CD14-positive monocyte (primary cell): ENCODE data around the gene MAGI3. TPM values are rescaled to one million over a fixed set of nuclear protein-coding genes. Genes with fewer than 3 reads are reported as not detected.

ENCODE experiments used
- DNase-seq, 3 donors: peaks; one replicate each; pipeline ENCODE4 v3.0.0-alpha.2; 2011 to 2022
- H2AFZ ChIP-seq: 2 replicates; pipeline ENCODE4 v1.6.0; 2012; ENCODE audit warnings: mild to moderate bottlenecking, low read depth, low read length, inconsistent platforms; ENCODE audit not compliant: insufficient read depth, poor library complexity, severe bottlenecking
- H3K27ac ChIP-seq, 2 donors: 1 replicate in 1 of 2; 2 replicates in 1 of 2; pipeline ENCODE4 v1.5.1; 2012 to 2013; ENCODE audit warnings: low read length in 2 of 2, control low read depth in 1 of 2, inconsistent platforms in 1 of 2, low read depth in 1 of 2, mild to moderate bottlenecking in 1 of 2
- H3K27me3 ChIP-seq, 2 donors: one replicate each; pipeline versions ENCODE4 v1.6.0 to v1.6.1; 2011 to 2013; ENCODE audit warnings: low read length in 2 of 2; ENCODE audit not compliant: control insufficient read depth in 2 of 2, insufficient read depth in 2 of 2
- H3K36me3 ChIP-seq, 2 donors: replicated peaks in 1 of 2; 1 replicate in 1 of 2; 2 replicates in 1 of 2; pipeline versions ENCODE4 v1.5.1 to v1.6.1; 2012 to 2013; ENCODE audit warnings: low read length in 2 of 2, control low read depth in 1 of 2, inconsistent platforms in 1 of 2, mild to moderate bottlenecking in 1 of 2; ENCODE audit not compliant: insufficient read depth in 2 of 2, control insufficient read depth in 1 of 2
- H3K4me1 ChIP-seq, 2 donors: 1 replicate in 1 of 2; 2 replicates in 1 of 2; pipeline versions ENCODE4 v1.5.1 to v1.6.1; 2012 to 2013; ENCODE audit warnings: low read length in 2 of 2, control low read depth in 1 of 2, inconsistent platforms in 1 of 2, mild to moderate bottlenecking in 1 of 2, moderate library complexity in 1 of 2; ENCODE audit not compliant: insufficient read depth in 2 of 2, control insufficient read depth in 1 of 2
- H3K4me2 ChIP-seq: replicated peaks from 2 replicates; pipeline ENCODE3; 2012; ENCODE audit warnings: low read length, moderate library complexity, mild to moderate bottlenecking; ENCODE audit not compliant: poor library complexity, severe bottlenecking; ENCODE audit errors: extremely low read depth
- H3K4me3 ChIP-seq, 3 experiments: fragments of 200-600 bp in 1 of 3; sonication (generic) in 1 of 3; replicated peaks in 1 of 3; 1 replicate in 2 of 3; 2 replicates in 1 of 3; pipeline ENCODE4 v1.5.1; 2011 to 2013; ENCODE audit warnings: low read length in 3 of 3, mild to moderate bottlenecking in 3 of 3, control low read depth in 2 of 3, low read depth in 2 of 3, inconsistent platforms in 1 of 3, moderate library complexity in 1 of 3
- H3K79me2 ChIP-seq: 2 replicates; pipeline ENCODE4 v1.6.0; 2012; ENCODE audit warnings: mild to moderate bottlenecking, control low read depth, inconsistent platforms, low read length, moderate library complexity; ENCODE audit not compliant: insufficient read depth
- H3K9ac ChIP-seq: 2 replicates; pipeline ENCODE4 v1.6.0; 2017; ENCODE audit warnings: low read length, mild to moderate bottlenecking; ENCODE audit not compliant: insufficient read depth, poor library complexity, severe bottlenecking
- H3K9me3 ChIP-seq, 2 donors: replicated peaks in 1 of 2; 1 replicate in 1 of 2; 2 replicates in 1 of 2; pipeline versions ENCODE4 v1.5.1 to v1.6.1; 2012 to 2013; ENCODE audit warnings: low read length in 2 of 2, control low read depth in 1 of 2; ENCODE audit not compliant: control insufficient read depth in 1 of 2, insufficient read depth in 1 of 2
- H4K20me1 ChIP-seq: 2 replicates; pipeline ENCODE4 v1.6.0; 2012; ENCODE audit warnings: mild to moderate bottlenecking, low read length, control low read depth, moderate library complexity; ENCODE audit not compliant: insufficient read depth
- H3K27ac Mint-ChIP-seq, 7 donors: one replicate each; pipeline ENCODE4 v1.8.0; 2020; ENCODE audit warnings: mild to moderate bottlenecking in 7 of 7, mixed read lengths in 7 of 7, moderate library complexity in 6 of 7, inconsistent platforms in 2 of 7
- H3K27me3 Mint-ChIP-seq, 3 donors: one replicate each; pipeline ENCODE4 v1.8.0; 2021 to 2022; ENCODE audit warnings: low read depth in 3 of 3, mild to moderate bottlenecking in 3 of 3, mixed read lengths in 3 of 3, moderate library complexity in 3 of 3, inconsistent platforms in 1 of 3
- H3K36me3 Mint-ChIP-seq, 2 donors: one replicate each; pipeline ENCODE4 v1.8.0; 2020; ENCODE audit warnings: mixed read lengths in 2 of 2, inconsistent platforms in 1 of 2, mild to moderate bottlenecking in 1 of 2
- H3K4me1 Mint-ChIP-seq: one replicate; pipeline ENCODE4 v1.8.0; 2020; ENCODE audit warnings: mild to moderate bottlenecking, mixed read lengths
- H3K4me3 Mint-ChIP-seq, 2 donors: one replicate each; pipeline ENCODE4 v1.8.0; 2020; ENCODE audit warnings: mild to moderate bottlenecking in 2 of 2, mixed read lengths in 2 of 2, moderate library complexity in 1 of 2
- H3K9me3 Mint-ChIP-seq, 7 donors: one replicate each; pipeline ENCODE4 v1.8.0; 2020 to 2022; ENCODE audit warnings: mixed read lengths in 7 of 7, mild to moderate bottlenecking in 6 of 7, moderate library complexity in 6 of 7, inconsistent platforms in 2 of 7
- WGBS: methylation state at CpG from one replicate; pipeline ENCODE4 v1.1.5; 2013; ENCODE audit warnings: missing lambda C conversion rate; ENCODE audit not compliant: insufficient coverage; 5-methylcytosine and 5-hydroxymethylcytosine counted together
- intact Hi-C, 2 donors: fragments of 100-400 bp; cut with micrococcal nuclease; formaldehyde crosslinking; loops; one replicate each; pipeline versions ENCODE4 v1.15.0 to v1.15.1; 2023
- polyA plus RNA-seq, 3 donors: library from polyadenylated mRNA; depleted of rRNA in 1 of 3; unstranded in 2 of 3; stranded (reverse) in 1 of 3; fragments of 300-500 nt in 2 of 3; fragments of >200 nt in 1 of 3; fragmentation: Illumina TruSeq in 2 of 3; gene quantifications; 1 replicate in 2 of 3; 2 replicates in 1 of 3; pipeline ENCODE4 v1.2.3, GENCODE V29; 2012 to 2021
- TF ChIP-seq, protein P1 (sequence below): fragments of 200-600 bp; IDR thresholded peaks from one replicate; pipeline ENCODE4 v1.8.0; 2022; ENCODE audit warnings: antibody characterized with exemption, mild to moderate bottlenecking

Gene MAGI3
- polyA plus RNA-seq, 3 donors = 0.36 to 0.58 (median 0.43) TPM

GRCh38 chr1:113581323-113581722 lies 191.0 kb downstream of the MAGI3 start:
- Mint-ChIP-seq H3K4me3 (no peak overlapping the region), H3K27ac (no peak overlapping the region), H3K9me3 (peaks cover 0 to 6% (median 0%) of the 10 kb centered on the region in 7 donors), H3K36me3 (no peaks in the 10 kb centered on the region), H3K27me3 (no peaks in the 10 kb centered on the region), H3K4me1 (no peaks in the 10 kb centered on the region)
- no peaks in the 10 kb centered on the region for H3K36me3 ChIP-seq
- TF ChIP-seq, protein P1, sequence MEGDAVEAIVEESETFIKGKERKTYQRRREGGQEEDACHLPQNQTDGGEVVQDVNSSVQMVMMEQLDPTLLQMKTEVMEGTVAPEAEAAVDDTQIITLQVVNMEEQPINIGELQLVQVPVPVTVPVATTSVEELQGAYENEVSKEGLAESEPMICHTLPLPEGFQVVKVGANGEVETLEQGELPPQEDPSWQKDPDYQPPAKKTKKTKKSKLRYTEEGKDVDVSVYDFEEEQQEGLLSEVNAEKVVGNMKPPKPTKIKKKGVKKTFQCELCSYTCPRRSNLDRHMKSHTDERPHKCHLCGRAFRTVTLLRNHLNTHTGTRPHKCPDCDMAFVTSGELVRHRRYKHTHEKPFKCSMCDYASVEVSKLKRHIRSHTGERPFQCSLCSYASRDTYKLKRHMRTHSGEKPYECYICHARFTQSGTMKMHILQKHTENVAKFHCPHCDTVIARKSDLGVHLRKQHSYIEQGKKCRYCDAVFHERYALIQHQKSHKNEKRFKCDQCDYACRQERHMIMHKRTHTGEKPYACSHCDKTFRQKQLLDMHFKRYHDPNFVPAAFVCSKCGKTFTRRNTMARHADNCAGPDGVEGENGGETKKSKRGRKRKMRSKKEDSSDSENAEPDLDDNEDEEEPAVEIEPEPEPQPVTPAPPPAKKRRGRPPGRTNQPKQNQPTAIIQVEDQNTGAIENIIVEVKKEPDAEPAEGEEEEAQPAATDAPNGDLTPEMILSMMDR = no peak
- H3K27me3 ChIP-seq = no peaks in the 10 kb centered on the region
- no peak overlapping the region for H3K4me3 ChIP-seq
- no peaks in the 10 kb centered on the region for H3K79me2 ChIP-seq
- intact Hi-C loops = no loop called here
- no peaks in the 10 kb centered on the region for H3K4me1 ChIP-seq
- no peak overlapping the region for H3K9ac ChIP-seq
- H2AFZ ChIP-seq = no peak overlapping the region
- no peak overlapping the region for H3K4me2 ChIP-seq
- WGBS = 83% methylated on average over 1 of the region's 1 CpG
- DNase-seq = no peak
- H4K20me1 ChIP-seq = no peaks in the 10 kb centered on the region
- H3K9me3 ChIP-seq = peaks cover 0 to 1% of the 10 kb centered on the region in 2 donors
- no peak overlapping the region for H3K27ac ChIP-seq

GRCh38 chr1:113582084-113582483 lies 191.8 kb downstream of the MAGI3 start:
- no CpG with 5 or more reads among the region's 1 CpG for WGBS
- no peak overlapping the region for H3K9ac ChIP-seq
- H3K36me3 Mint-ChIP-seq = no peaks in the 10 kb centered on the region

More at GRCh38 chr1:113582084-113582483, 191.8 kb downstream of the MAGI3 start:
- H3K79me2 ChIP-seq = no peaks in the 10 kb centered on the region
- H3K4me3 Mint-ChIP-seq = no peak overlapping the region
- H3K9me3 Mint-ChIP-seq = peaks cover 0 to 4% (median 0%) of the 10 kb centered on the region in 7 donors
- no peaks in the 10 kb centered on the region for H3K27me3 ChIP-seq
- H3K27ac Mint-ChIP-seq = no peak overlapping the region
- TF ChIP-seq, protein P1 = no peak
- intact Hi-C loops = no loop called here
- no peak for DNase-seq
- H4K20me1 ChIP-seq = no peaks in the 10 kb centered on the region
- no peak overlapping the region for H3K4me3 ChIP-seq
- H3K4me2 ChIP-seq = no peak overlapping the region
- H3K27me3 Mint-ChIP-seq = no peaks in the 10 kb centered on the region
- no peak overlapping the region for H3K27ac ChIP-seq
- no peaks in the 10 kb centered on the region for H3K9me3 ChIP-seq
- no peaks in the 10 kb centered on the region for H3K4me1 Mint-ChIP-seq
- H3K4me1 ChIP-seq = no peaks in the 10 kb centered on the region
- H3K36me3 ChIP-seq = no peaks in the 10 kb centered on the region
- H2AFZ ChIP-seq = no peak overlapping the region
